ENCODE data around the gene ZNF521. TPM values are rescaled to one million over a fixed set of nuclear protein-coding genes. Genes with fewer than 3 reads are reported as not detected.

ZNF521 gene
- total RNA-seq, 1 donor from 2014 or later, result 41.6 TPM

DNA sequence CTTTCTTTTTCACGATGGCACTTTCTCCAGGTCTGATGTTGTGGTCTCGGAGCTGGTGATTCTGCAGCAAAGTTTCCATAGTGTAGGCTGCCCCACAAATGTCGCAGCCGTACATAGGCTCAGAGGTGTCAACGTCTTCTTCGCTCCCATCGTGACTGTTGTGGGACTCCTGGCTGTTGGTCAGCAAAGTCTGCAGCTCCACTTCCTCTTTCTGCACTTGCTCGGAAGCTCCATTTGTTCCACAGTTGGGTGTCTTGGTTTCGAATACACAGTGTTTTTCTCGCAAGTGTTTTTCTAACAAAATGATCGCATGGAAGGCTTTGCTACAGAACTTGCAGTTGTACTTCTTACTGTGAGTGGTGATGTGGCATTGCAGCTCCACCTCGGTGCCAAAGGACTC, 126.8 kb downstream of the ZNF521 start:
- Histone ChIP-seq H3K36me3 (no peaks in the 10 kb centered on the region), H3K4me3 (no peak overlapping the region), H3K27me3 (no peaks in the 10 kb centered on the region), H3K4me1 (peaks cover 0 to 5% of the 10 kb centered on the region in 2 donors), H3K27ac (no peak overlapping the region), H3K9me3 (no peaks in the 10 kb centered on the region)
- no peak for DNase-seq (ENCODE audit: low spot score in 2 of 2)
- TF ChIP-seq, protein P1, sequence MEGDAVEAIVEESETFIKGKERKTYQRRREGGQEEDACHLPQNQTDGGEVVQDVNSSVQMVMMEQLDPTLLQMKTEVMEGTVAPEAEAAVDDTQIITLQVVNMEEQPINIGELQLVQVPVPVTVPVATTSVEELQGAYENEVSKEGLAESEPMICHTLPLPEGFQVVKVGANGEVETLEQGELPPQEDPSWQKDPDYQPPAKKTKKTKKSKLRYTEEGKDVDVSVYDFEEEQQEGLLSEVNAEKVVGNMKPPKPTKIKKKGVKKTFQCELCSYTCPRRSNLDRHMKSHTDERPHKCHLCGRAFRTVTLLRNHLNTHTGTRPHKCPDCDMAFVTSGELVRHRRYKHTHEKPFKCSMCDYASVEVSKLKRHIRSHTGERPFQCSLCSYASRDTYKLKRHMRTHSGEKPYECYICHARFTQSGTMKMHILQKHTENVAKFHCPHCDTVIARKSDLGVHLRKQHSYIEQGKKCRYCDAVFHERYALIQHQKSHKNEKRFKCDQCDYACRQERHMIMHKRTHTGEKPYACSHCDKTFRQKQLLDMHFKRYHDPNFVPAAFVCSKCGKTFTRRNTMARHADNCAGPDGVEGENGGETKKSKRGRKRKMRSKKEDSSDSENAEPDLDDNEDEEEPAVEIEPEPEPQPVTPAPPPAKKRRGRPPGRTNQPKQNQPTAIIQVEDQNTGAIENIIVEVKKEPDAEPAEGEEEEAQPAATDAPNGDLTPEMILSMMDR (IDR thresholded peaks at IDR 0.05), result no peak
- intact Hi-C loops (cut with DNase I), result no loop called here

- Histone ChIP-seq H3K4me1 (peaks cover 0 to 2% of the 10 kb centered on the region in 2 donors), H3K36me3 (no peaks in the 10 kb centered on the region), H3K9me3 (no peaks in the 10 kb centered on the region), H3K27ac (peak overlapping the region in 1 of 2 donors; percentile 48), H3K4me3 (no peak overlapping the region), H3K27me3 (no peaks in the 10 kb centered on the region)
- intact Hi-C loops (cut with DNase I), result no loop called here
- TF ChIP-seq, protein P1 (IDR thresholded peaks at IDR 0.05), result no peak
- no peak for DNase-seq (ENCODE audit: low spot score in 2 of 2)
Observed at GRCh38 chr18:25223899-25224886, 127.8 kb downstream of the ZNF521 start.

DNA sequence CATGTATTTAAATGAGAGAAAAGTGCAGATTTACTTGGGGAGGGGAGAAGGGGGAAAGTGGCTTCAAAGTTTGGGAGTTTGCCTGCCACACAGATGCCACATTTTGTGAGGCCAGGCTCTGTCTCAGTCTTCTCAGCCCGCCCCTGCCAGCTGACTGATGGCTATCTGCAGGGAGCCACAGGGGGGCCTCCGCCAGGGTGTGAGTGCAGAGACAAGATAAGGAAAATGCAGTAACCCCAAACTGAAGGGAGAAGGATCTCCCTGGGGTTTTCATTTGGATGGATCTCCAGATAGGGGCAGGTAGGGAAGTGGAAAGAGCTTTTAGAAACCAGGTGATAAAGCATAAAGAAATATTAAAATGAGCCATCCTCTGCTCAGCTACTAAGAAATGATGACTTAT, 128.8 kb downstream of the ZNF521 start:
- TF ChIP-seq, protein P1 (IDR thresholded peaks at IDR 0.05), result no peak
- no peaks in the 10 kb centered on the region for H3K4me1 ChIP-seq
- no peaks in the 10 kb centered on the region for H3K9me3 ChIP-seq
- H3K27me3 ChIP-seq, result no peaks in the 10 kb centered on the region
- no peak for DNase-seq (ENCODE audit: low spot score in 2 of 2)
- intact Hi-C loops (cut with DNase I), result no loop called here
- H3K27ac ChIP-seq, result no peak overlapping the region
- H3K4me3 ChIP-seq, result no peak overlapping the region
- no peaks in the 10 kb centered on the region for H3K36me3 ChIP-seq

- no peaks in the 10 kb centered on the region for H3K4me1 ChIP-seq
- no peak overlapping the region for H3K4me3 ChIP-seq
- H3K36me3 ChIP-seq, result no peaks in the 10 kb centered on the region
- TF ChIP-seq, protein P1 (IDR thresholded peaks at IDR 0.05), result no peak
- DNase-seq (ENCODE audit: low spot score in 2 of 2), result no peak
- H3K9me3 ChIP-seq, result no peaks in the 10 kb centered on the region
- H3K27me3 ChIP-seq, result no peaks in the 10 kb centered on the region
- intact Hi-C loops (cut with DNase I), result no loop called here
- no peak overlapping the region for H3K27ac ChIP-seq
Observed at GRCh38 chr18:25222648-25223047, 129.3 kb downstream of the ZNF521 start.

GRCh38 chr18:25210622-25211021, 141.3 kb downstream of the ZNF521 start:
- intact Hi-C loops (cut with DNase I), result no loop called here
- H3K4me1 ChIP-seq, result no peaks in the 10 kb centered on the region
- no peak overlapping the region for H3K4me3 ChIP-seq
- no peaks in the 10 kb centered on the region for H3K27me3 ChIP-seq
- no peak for DNase-seq (ENCODE audit: low spot score in 2 of 2)
- H3K27ac ChIP-seq, result no peak overlapping the region
- no peaks in the 10 kb centered on the region for H3K36me3 ChIP-seq
- H3K9me3 ChIP-seq, result no peaks in the 10 kb centered on the region
- TF ChIP-seq, protein P1 (IDR thresholded peaks at IDR 0.05), result no peak
